ENCODE results near the gene KRIT1. TPM values are rescaled to one million over a fixed set of nuclear protein-coding genes. Genes with fewer than 3 reads are reported as not detected.
A peak's percentile ranks its signal among the peaks of the same experiment; 100 is the strongest.

Gene KRIT1
- polyA plus RNA-seq, 1 experiment = 23.7 TPM

- CTCF ChIA-PET = interaction anchor here (0.5 kb wide), 1 partner anchor 81 kb away, joined by 3 read pairs; no protein-coding TSS in a partner anchor
- TF ChIP-seq CTCF (IDR thresholded peaks at IDR 0.05; ENCODE audit: insufficient read depth, low read depth, low read length) = no peak
- Histone ChIP-seq H3K27me3 (ENCODE audit: control insufficient read depth, insufficient read depth, low read length) (no peaks in the 10 kb centered on the region), H3K36me3 (ENCODE audit: control insufficient read depth, insufficient read depth, low read length) (no peaks in the 10 kb centered on the region), H3K4me3 (ENCODE audit: low read depth, low read length) (no peak overlapping the region)
- POLR2A ChIA-PET = no interaction called here
- no peak for DNase-seq (ENCODE audit: low read depth)
These were observed 4.9 kb upstream of the KRIT1 start for GRCh38 chr7:92250603-92251002.

DNA sequence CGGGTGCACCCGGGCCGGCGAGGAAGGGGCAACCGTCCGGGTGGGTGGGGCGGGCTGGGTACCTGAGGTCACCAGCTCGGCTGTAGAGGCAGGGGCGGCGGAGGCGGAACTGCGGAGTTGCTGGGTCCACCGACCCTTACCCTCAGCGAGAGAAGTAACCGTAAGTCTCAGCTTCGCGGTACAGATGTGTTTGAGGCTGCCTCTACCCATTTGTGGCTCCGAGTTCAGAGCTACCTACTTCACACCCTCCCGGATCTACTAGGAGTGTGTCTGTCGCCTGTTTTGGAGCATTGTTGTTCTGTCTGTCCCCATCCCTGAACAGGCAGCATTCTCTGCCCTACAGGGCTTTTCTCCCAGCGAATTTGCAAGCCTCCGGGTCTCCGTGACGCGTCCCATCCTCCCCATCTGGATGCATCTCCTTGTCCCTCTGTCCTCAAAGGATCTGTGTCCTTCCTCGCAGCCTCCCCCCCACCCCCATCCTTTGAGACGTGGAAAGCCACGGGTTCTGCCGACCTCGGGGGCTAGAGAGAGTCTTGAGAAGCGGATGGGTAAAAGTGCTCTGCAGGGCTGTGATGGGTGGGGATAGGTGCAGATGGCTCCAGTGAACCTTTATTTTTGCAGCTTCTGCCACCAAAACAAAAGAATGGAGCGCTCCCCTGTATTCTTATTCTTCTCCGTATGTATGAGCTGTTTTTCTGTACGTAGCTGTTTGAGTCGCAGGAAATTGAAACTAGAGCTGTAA is 817 bp upstream of the KRIT1 start:
- DNase-seq (ENCODE audit: low read depth) = no peak
- ChIA-PET POLR2A (no interaction called here), CTCF (interaction anchor here (1.2 to 3.4 kb wide), 3 partner anchors 37 to 201 kb away, joined by 4 to 17 read pairs (median 5); partner anchors contain the start of gene GATAD1)
- no peak for TF ChIP-seq CTCF (IDR thresholded peaks at IDR 0.05; ENCODE audit: insufficient read depth, low read depth, low read length)
- no peaks in the 10 kb centered on the region for H3K27me3 ChIP-seq (ENCODE audit: control insufficient read depth, insufficient read depth, low read length)
- H3K36me3 ChIP-seq (ENCODE audit: control insufficient read depth, insufficient read depth, low read length) = no peaks in the 10 kb centered on the region
- H3K4me3 ChIP-seq (ENCODE audit: low read depth, low read length) = peak overlapping the region; percentile 74

- ChIA-PET POLR2A (no interaction called here), CTCF (interaction anchor here (1.2 to 3.4 kb wide), 2 partner anchors 38 to 202 kb away, joined by 4 to 17 read pairs; partner anchors contain the start of gene GATAD1)
- no peak for DNase-seq (ENCODE audit: low read depth)
- peak overlapping the region; percentile 74 for H3K4me3 ChIP-seq (ENCODE audit: low read depth, low read length)
- TF ChIP-seq CTCF (IDR thresholded peaks at IDR 0.05; ENCODE audit: insufficient read depth, low read depth, low read length) = no peak
- no peaks in the 10 kb centered on the region; the same call in 1 of the 2 replicates for H3K36me3 ChIP-seq (ENCODE audit: control insufficient read depth, insufficient read depth, low read length)
- no peaks in the 10 kb centered on the region for H3K27me3 ChIP-seq (ENCODE audit: control insufficient read depth, insufficient read depth, low read length)
These were observed 767 bp downstream of the KRIT1 start for GRCh38 chr7:92244808-92245486.

DNA sequence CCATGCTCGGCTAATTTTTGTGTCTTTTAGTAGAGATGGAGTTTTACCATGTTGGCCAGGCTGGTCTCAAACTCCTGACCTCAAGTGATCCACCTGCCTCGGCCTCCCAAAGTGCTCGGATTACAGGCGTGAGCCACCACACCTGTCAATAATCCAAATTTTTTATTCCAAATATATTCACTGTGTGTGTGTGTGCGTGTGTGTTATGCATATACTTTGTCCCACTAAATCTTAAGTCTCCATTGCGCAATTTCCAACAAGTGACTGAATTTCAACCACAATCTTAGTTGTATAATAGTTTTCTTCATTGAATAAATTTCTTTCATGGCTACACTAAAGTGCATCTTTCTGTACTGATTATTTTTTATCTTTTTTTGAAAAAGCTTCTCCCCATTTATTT is 2.7 kb downstream of the KRIT1 start:
- no peak for TF ChIP-seq CTCF (IDR thresholded peaks at IDR 0.05; ENCODE audit: insufficient read depth, low read depth, low read length)
- H3K4me3 ChIP-seq (ENCODE audit: low read depth, low read length) = no peak overlapping the region
- CTCF ChIA-PET = interaction anchor here (0.6 kb wide), 1 partner anchor 70 kb away, joined by 3 read pairs; no protein-coding TSS in a partner anchor
- H3K27me3 ChIP-seq (ENCODE audit: control insufficient read depth, insufficient read depth, low read length) = no peaks in the 10 kb centered on the region
- DNase-seq (ENCODE audit: low read depth) = no peak
- POLR2A ChIA-PET = no interaction called here
- H3K36me3 ChIP-seq (ENCODE audit: control insufficient read depth, insufficient read depth, low read length) = peaks cover 2% of the 10 kb centered on the region; the same call in 1 of the 2 replicates

GRCh38 chr7:92230547-92230946 is 15.2 kb downstream of the KRIT1 start:
- CTCF ChIA-PET = interaction anchor here (1.0 kb wide), 1 partner anchor 217 kb away, joined by 4 read pairs; the partner anchor contains the start of gene GATAD1
- no peaks in the 10 kb centered on the region for H3K27me3 ChIP-seq (ENCODE audit: control insufficient read depth, insufficient read depth, low read length)
- no peak for DNase-seq (ENCODE audit: low read depth)
- H3K36me3 ChIP-seq (ENCODE audit: control insufficient read depth, insufficient read depth, low read length) = peaks cover 3% of the 10 kb centered on the region; the same call in 1 of the 2 replicates
- no peak overlapping the region for H3K4me3 ChIP-seq (ENCODE audit: low read depth, low read length)
- POLR2A ChIA-PET = no interaction called here
- no peak for TF ChIP-seq CTCF (IDR thresholded peaks at IDR 0.05; ENCODE audit: insufficient read depth, low read depth, low read length)

Measured in BJ (cell line).